IMR-90 (cell line): ENCODE measurements around the gene TMEM126B. TPM values are rescaled to one million over a fixed set of nuclear protein-coding genes. Genes with fewer than 3 reads are reported as not detected.
A peak's percentile ranks its signal among the peaks of the same experiment; 100 is the strongest.

Experiments
- ATAC-seq: fragments of 200-7000 bp; cut with Tn5 transposase; 2 replicates; pipeline ENCODE4 v1.9.1; 2020; ENCODE audit warnings: low read depth, mild to moderate bottlenecking, moderate library complexity
- BruUV-seq: library from RNA; stranded (reverse); fragments of 400-500 nt; replicated peaks from 2 replicates; lab custom pipeline; 2021; lab: Mats Ljungman, UMichigan
- CTCF ChIA-PET: fragments of 300-600 bp; formaldehyde crosslinking; extraction: SDS; loops from one replicate; lab custom pipeline; 2021; ENCODE audit warnings: antibody characterized with exemption; lab: Yijun Ruan, JAX
- POLR2A ChIA-PET: fragments of 300-600 bp; sonication (Branson Sonifier 250); formaldehyde crosslinking; loops from one replicate; lab custom pipeline; 2022; ENCODE audit warnings: antibody characterized with exemption; ENCODE audit not compliant: unreplicated experiment; lab: Charles Lee
- DNase-seq: peaks from one replicate; pipeline ENCODE4 v3.0.0; 2013
- H2AFZ ChIP-seq: replicated peaks from 2 replicates; pipeline ENCODE3; 2013; ENCODE audit warnings: low read length, mild to moderate bottlenecking; ENCODE audit not compliant: poor library complexity
- H2AK5ac ChIP-seq: 2 replicates; pipeline ENCODE4 v1.6.1; 2013; ENCODE audit warnings: low read depth, low read length, inconsistent platforms
- H2AK9ac ChIP-seq: replicated peaks from 2 replicates; pipeline ENCODE3; 2013; ENCODE audit warnings: mild to moderate bottlenecking, low read depth, low read length, moderate library complexity; ENCODE audit not compliant: poor library complexity
- H2BK120ac ChIP-seq: 2 replicates; pipeline ENCODE4 v1.6.1; 2013; ENCODE audit warnings: low read depth, low read length, inconsistent platforms
- H2BK15ac ChIP-seq: 3 replicates; pipeline ENCODE4 v1.6.1; 2013; ENCODE audit warnings: low read depth, low read length, inconsistent platforms
- H2BK20ac ChIP-seq: 2 replicates; pipeline ENCODE4 v1.6.1; 2013; ENCODE audit warnings: low read depth, mild to moderate bottlenecking, inconsistent platforms, low read length, moderate library complexity
- H2BK5ac ChIP-seq: 2 replicates; pipeline ENCODE4 v1.6.1; 2013; ENCODE audit warnings: mild to moderate bottlenecking, low read depth, low read length, inconsistent platforms; ENCODE audit not compliant: poor library complexity, severe bottlenecking
- H3K14ac ChIP-seq: replicated peaks from 2 replicates; pipeline ENCODE4 v1.6.1; 2013; ENCODE audit warnings: low read depth, low read length, inconsistent platforms
- H3K18ac ChIP-seq: 2 replicates; pipeline ENCODE4 v1.6.1; 2013; ENCODE audit warnings: low read depth, low read length, control low read depth
- H3K23ac ChIP-seq: 2 replicates; pipeline ENCODE4 v1.6.1; 2013; ENCODE audit warnings: low read depth, low read length, inconsistent platforms
- H3K27ac ChIP-seq: 2 replicates; pipeline ENCODE4 v1.5.1; 2013; ENCODE audit warnings: mild to moderate bottlenecking, control low read depth, low read length; ENCODE audit not compliant: insufficient read depth
- H3K27me3 ChIP-seq: 2 replicates; pipeline ENCODE4 v1.6.1; 2013; ENCODE audit warnings: low read length; ENCODE audit not compliant: control insufficient read depth, insufficient read depth
- H3K36me3 ChIP-seq: 2 replicates; pipeline ENCODE4 v1.6.1; 2013; ENCODE audit warnings: low read length, mixed read lengths; ENCODE audit not compliant: control insufficient read depth, insufficient read depth
- H3K4ac ChIP-seq: 2 replicates; pipeline ENCODE4 v1.6.1; 2013; ENCODE audit warnings: low read depth, low read length, inconsistent platforms
- H3K4me1 ChIP-seq: 2 replicates; pipeline ENCODE4 v1.6.1; 2013; ENCODE audit warnings: low read length, mixed read lengths; ENCODE audit not compliant: control insufficient read depth, insufficient read depth
- H3K4me2 ChIP-seq: 2 replicates; pipeline ENCODE4 v1.6.1; 2013; ENCODE audit warnings: low read depth, mild to moderate bottlenecking, control low read depth, low read length, moderate library complexity
- H3K4me3 ChIP-seq: 2 replicates; pipeline ENCODE4 v1.5.1; 2013; ENCODE audit warnings: low read depth, mild to moderate bottlenecking, control low read depth, low read length, moderate library complexity; ENCODE audit not compliant: insufficient read depth
- H3K56ac ChIP-seq: 2 replicates; pipeline ENCODE4 v1.6.1; 2013; ENCODE audit warnings: low read length, inconsistent platforms; ENCODE audit not compliant: insufficient read depth; ENCODE audit errors: extremely low read depth
- H3K79me1 ChIP-seq, 2 experiments: 2 replicates each; pipeline ENCODE4 v1.6.1; 2013; ENCODE audit warnings: low read length in 2 of 2, inconsistent platforms in 1 of 2, low read depth in 1 of 2
- H3K9ac ChIP-seq: 2 replicates; pipeline ENCODE4 v1.6.1; 2013; ENCODE audit warnings: low read depth, low read length, control low read depth
- H3K9me1 ChIP-seq: 2 replicates; pipeline ENCODE4 v1.6.1; 2013; ENCODE audit warnings: low read length, inconsistent platforms; ENCODE audit not compliant: insufficient read depth
- H3K9me3 ChIP-seq: 2 replicates; pipeline ENCODE4 v1.6.1; 2013; ENCODE audit warnings: low read length; ENCODE audit not compliant: control insufficient read depth, insufficient read depth
- H4K20me1 ChIP-seq: 2 replicates; pipeline ENCODE4 v1.6.1; 2013; ENCODE audit warnings: low read length, inconsistent platforms; ENCODE audit not compliant: insufficient read depth
- H4K5ac ChIP-seq: 2 replicates; pipeline ENCODE4 v1.6.1; 2013; ENCODE audit warnings: mild to moderate bottlenecking, low read depth, low read length, control low read depth
- H4K8ac ChIP-seq, 2 experiments: 2 replicates each; pipeline ENCODE4 v1.6.1; 2013; ENCODE audit warnings: low read depth in 2 of 2, low read length in 2 of 2, control low read depth in 1 of 2, inconsistent platforms in 1 of 2
- H4K91ac ChIP-seq: 2 replicates; pipeline ENCODE4 v1.6.1; 2013; ENCODE audit warnings: low read depth, low read length, inconsistent platforms; ENCODE audit not compliant: insufficient read depth
- BHLHE40 ChIP-seq: fragments of 150-350 bp; IDR thresholded peaks from 2 replicates; pipeline ENCODE4 v1.6.1; 2016; ENCODE audit warnings: mild to moderate bottlenecking, low read depth, low read length
- CHD1 ChIP-seq: IDR thresholded peaks from 2 replicates; pipeline ENCODE4 v1.6.1; 2012; ENCODE audit warnings: low read depth, low read length, improper control_type of control experiment
- CTCF ChIP-seq: conservative IDR thresholded peaks from 2 replicates; pipeline ENCODE4 v1.5.1; 2012; ENCODE audit warnings: mild to moderate bottlenecking, low read depth, low read length, improper control_type of control experiment
- FOS ChIP-seq: fragments of 150-350 bp; IDR thresholded peaks from 2 replicates; pipeline ENCODE4 v1.6.1; 2016; ENCODE audit warnings: low read depth, low read length
- MAFK ChIP-seq: IDR thresholded peaks from 2 replicates; pipeline ENCODE4 v1.6.1; 2012; ENCODE audit warnings: low read depth, low read length, improper control_type of control experiment
- MAZ ChIP-seq: IDR thresholded peaks from 2 replicates; pipeline ENCODE4 v1.6.1; 2012; ENCODE audit warnings: low read depth, mild to moderate bottlenecking, low read length, improper control_type of control experiment, moderate library complexity, borderline replicate concordance
- POLR2A ChIP-seq: IDR thresholded peaks from 2 replicates; pipeline ENCODE4 v1.6.1; 2012; ENCODE audit warnings: mild to moderate bottlenecking, low read depth, low read length
- RAD21 ChIP-seq: IDR thresholded peaks from 2 replicates; pipeline ENCODE4 v1.6.1; 2012; ENCODE audit warnings: low read length, improper control_type of control experiment
- RCOR1 ChIP-seq: IDR thresholded peaks from 2 replicates; pipeline ENCODE4 v1.6.1; 2012; ENCODE audit warnings: mild to moderate bottlenecking, low read length, improper control_type of control experiment; ENCODE audit not compliant: insufficient replicate concordance
- RFX5 ChIP-seq: IDR thresholded peaks from 2 replicates; pipeline ENCODE4 v1.8.0; 2012; ENCODE audit warnings: low read depth, mild to moderate bottlenecking, low read length, moderate library complexity
- SMC3 ChIP-seq: fragments of 150-350 bp; IDR thresholded peaks from 2 replicates; pipeline ENCODE4 v1.6.1; 2016; ENCODE audit warnings: low read depth, mild to moderate bottlenecking, antibody characterized with exemption, low read length, moderate library complexity
- dilution Hi-C: fragments of 300-500 bp; cut with HindIII; formaldehyde crosslinking; loops from one replicate; pipeline ENCODE4 v1.14.3; 2018; ENCODE audit warnings: low sequenced_read_pairs; ENCODE audit not compliant: unreplicated experiment
- in situ Hi-C: fragments of 300-500 bp; cut with MboI; formaldehyde crosslinking; loops from 3 replicates; pipeline ENCODE4 v1.14.3; 2019; ENCODE audit warnings: low sequenced_read_pairs, inconsistent platforms, mixed read lengths
- intact Hi-C: fragments of 100-400 bp; cut with micrococcal nuclease; formaldehyde crosslinking; loops from 2 replicates; pipeline ENCODE4 v1.10.0; 2022
- polyA plus RNA-seq, 3 experiments: library from polyadenylated mRNA; depleted of rRNA; stranded (reverse); fragments of >200 nt; gene quantifications; 2 replicates each; pipeline ENCODE4 v1.2.3, GENCODE V29; 2012; ENCODE audit warnings: low replicate concordance in 1 of 3
- total RNA-seq: library from RNA; depleted of rRNA; stranded (reverse); fragments of >200 nt; gene quantifications from 2 replicates; pipeline ENCODE4 v1.2.3, GENCODE V29; 2012
- TF ChIP-seq, protein P1 (sequence below): fragments of 150-350 bp; IDR thresholded peaks from 2 replicates; pipeline ENCODE4 v1.6.1; 2017; ENCODE audit warnings: mild to moderate bottlenecking, antibody characterized with exemption, low read length, low read depth

TMEM126B gene
- total and polyA plus RNA-seq, 2 of the 4 experiments (the other 2 are of a cell fraction) = 44.6 to 56.8 TPM

GRCh38 chr11:85595285-85595884 lies 33.0 kb upstream of the TMEM126B start:
- no peaks in the 10 kb centered on the region for H3K79me1 ChIP-seq
- no peak overlapping the region for H2AFZ ChIP-seq
- dilution Hi-C loops = no loop called here
- no peak overlapping the region for H2BK120ac ChIP-seq
- H3K27me3 ChIP-seq = no peaks in the 10 kb centered on the region; the same call in 1 of the 2 replicates
- peak; percentile 70 for TF ChIP-seq CTCF
- no peak for TF ChIP-seq POLR2A
- TF ChIP-seq RCOR1 = no peak
- TF ChIP-seq MAZ = no peak
- TF ChIP-seq, protein P1, sequence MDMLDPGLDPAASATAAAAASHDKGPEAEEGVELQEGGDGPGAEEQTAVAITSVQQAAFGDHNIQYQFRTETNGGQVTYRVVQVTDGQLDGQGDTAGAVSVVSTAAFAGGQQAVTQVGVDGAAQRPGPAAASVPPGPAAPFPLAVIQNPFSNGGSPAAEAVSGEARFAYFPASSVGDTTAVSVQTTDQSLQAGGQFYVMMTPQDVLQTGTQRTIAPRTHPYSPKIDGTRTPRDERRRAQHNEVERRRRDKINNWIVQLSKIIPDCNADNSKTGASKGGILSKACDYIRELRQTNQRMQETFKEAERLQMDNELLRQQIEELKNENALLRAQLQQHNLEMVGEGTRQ = no peak
- peak; percentile 69 for TF ChIP-seq SMC3
- no peak for TF ChIP-seq FOS
- no peak for TF ChIP-seq RFX5
- peak; percentile 80 for TF ChIP-seq MAFK
- TF ChIP-seq CHD1 = no peak
- TF ChIP-seq RAD21 = peak; percentile 92
- TF ChIP-seq BHLHE40 = no peak
- H2AK9ac ChIP-seq = no peak overlapping the region
- H2BK20ac ChIP-seq = no peak overlapping the region
- no peak overlapping the region for H3K4ac ChIP-seq
- H3K9ac ChIP-seq = no peak overlapping the region
- no peaks in the 10 kb centered on the region for H3K4me1 ChIP-seq
- H3K27ac ChIP-seq = no peak overlapping the region
- H4K8ac ChIP-seq = no peak overlapping the region
- no TSS peak for BruUV-seq
- H2BK5ac ChIP-seq = no peak overlapping the region
- H3K18ac ChIP-seq = no peak overlapping the region
- no peak overlapping the region for H4K5ac ChIP-seq
- no peak overlapping the region for H2BK15ac ChIP-seq
- H3K4me3 ChIP-seq = no peak overlapping the region
- no peak overlapping the region for H3K4me2 ChIP-seq
- no peak overlapping the region for H2AK5ac ChIP-seq
- DNase-seq (peak; percentile 63), ATAC-seq (peak; percentile 79)
- H3K56ac ChIP-seq = no peak overlapping the region
- H4K20me1 ChIP-seq = no peaks in the 10 kb centered on the region
- no peak overlapping the region for H4K91ac ChIP-seq
- ChIA-PET POLR2A (no interaction called here), CTCF (interaction anchor here (0.5 to 1.0 kb wide), 4 partner anchors 28 to 105 kb away, joined by 3 to 11 read pairs (median 3); partner anchors contain the start of gene DLG2)
- intact Hi-C loops = loop anchor here (1.0 to 5.0 kb wide), 6 partner anchors 32 to 697 kb away; partner anchors contain the start of gene DLG2
- no peaks in the 10 kb centered on the region for H3K9me1 ChIP-seq
- no peak overlapping the region for H3K14ac ChIP-seq
- H3K36me3 ChIP-seq = no peaks in the 10 kb centered on the region
- no peaks in the 10 kb centered on the region for H3K9me3 ChIP-seq
- no peak overlapping the region for H3K23ac ChIP-seq
- in situ Hi-C loops = loop anchor here (25.0 kb wide), 1 partner anchor 1758 kb away; no protein-coding TSS in a partner anchor
